GM23338 (cell line): Measurements from ENCODE around the gene DCDC1. TPM values are rescaled to one million over a fixed set of nuclear protein-coding genes. Genes with fewer than 3 reads are reported as not detected.

Source experiments
- ATAC-seq: fragments of 200-7000 bp; cut with Tn5 transposase; 3 replicates; pipeline ENCODE4 v1.9.1; 2020
- DNase-seq: peaks from one replicate; pipeline ENCODE4 v3.0.0-alpha.2; 2015; ENCODE audit warnings: low spot score
- H2AFZ ChIP-seq: fragments of 200-600 bp; sonication (generic); 2 replicates; pipeline ENCODE4 v1.8.0; 2016; ENCODE audit warnings: antibody characterized with exemption, mild to moderate bottlenecking, moderate library complexity
- H3F3A ChIP-seq: fragments of 200-600 bp; sonication (generic); replicated peaks from 2 replicates; pipeline ENCODE4 v1.8.0; 2017; ENCODE audit warnings: antibody characterized with exemption, mixed run types, low read depth
- H3K27ac ChIP-seq: fragments of 200-600 bp; sonication (generic); 2 replicates; pipeline ENCODE4 v1.6.1; 2016; ENCODE audit warnings: low read depth
- H3K27me3 ChIP-seq: fragments of 200-600 bp; sonication (generic); 2 replicates; pipeline ENCODE4 v1.8.0; 2016; ENCODE audit warnings: mild to moderate bottlenecking, mixed run types, moderate library complexity; ENCODE audit not compliant: insufficient read depth
- H3K36me3 ChIP-seq: fragments of 200-600 bp; sonication (generic); 2 replicates; pipeline ENCODE4 v1.8.0; 2016; ENCODE audit warnings: mild to moderate bottlenecking; ENCODE audit not compliant: insufficient read depth
- H3K4me1 ChIP-seq: fragments of 200-600 bp; sonication (generic); 2 replicates; pipeline ENCODE4 v1.8.0; 2016; ENCODE audit warnings: mild to moderate bottlenecking, moderate library complexity; ENCODE audit not compliant: insufficient read depth
- H3K4me2 ChIP-seq: fragments of 200-600 bp; sonication (generic); 2 replicates; pipeline ENCODE4 v1.7.1; 2017; ENCODE audit warnings: mixed run types
- H3K4me3 ChIP-seq: fragments of 200-600 bp; sonication (generic); 2 replicates; pipeline ENCODE4 v1.6.1; 2016; ENCODE audit warnings: mixed run types
- H3K79me2 ChIP-seq: fragments of 200-600 bp; sonication (generic); replicated peaks from 2 replicates; pipeline ENCODE4 v1.8.0; 2017; ENCODE audit warnings: mild to moderate bottlenecking; ENCODE audit not compliant: insufficient read depth
- H3K9me2 ChIP-seq: fragments of 200-600 bp; sonication (generic); 2 replicates; pipeline ENCODE4 v1.8.0; 2017; ENCODE audit not compliant: insufficient read depth
- H4K20me1 ChIP-seq: fragments of 200-600 bp; sonication (generic); replicated peaks from 2 replicates; pipeline ENCODE4 v1.8.0; 2017; ENCODE audit warnings: mild to moderate bottlenecking; ENCODE audit not compliant: insufficient read depth
- H3K27ac Mint-ChIP-seq: 2 replicates; pipeline ENCODE4 v1.8.0; 2020; ENCODE audit warnings: inconsistent platforms, mild to moderate bottlenecking, moderate library complexity, mixed read lengths
- H3K27me3 Mint-ChIP-seq: 3 replicates; pipeline ENCODE4 v1.8.0; 2022; ENCODE audit warnings: low read depth, mild to moderate bottlenecking, moderate library complexity, mixed read lengths, inconsistent platforms; ENCODE audit not compliant: insufficient read depth, poor library complexity
- H3K36me3 Mint-ChIP-seq: 3 replicates; pipeline ENCODE4 v1.8.0; 2021; ENCODE audit warnings: low read depth, mild to moderate bottlenecking, inconsistent platforms, moderate library complexity, mixed read lengths
- H3K4me1 Mint-ChIP-seq: 3 replicates; pipeline ENCODE4 v1.8.0; 2020; ENCODE audit warnings: mild to moderate bottlenecking, inconsistent platforms, mixed read lengths
- H3K4me3 Mint-ChIP-seq: 3 replicates; pipeline ENCODE4 v1.8.0; 2021; ENCODE audit warnings: moderate library complexity, mild to moderate bottlenecking, inconsistent platforms, mixed read lengths
- H3K9me3 Mint-ChIP-seq: 3 replicates; pipeline ENCODE4 v1.8.0; 2020; ENCODE audit warnings: moderate library complexity, mild to moderate bottlenecking, inconsistent platforms, mixed read lengths
- CREB1 ChIP-seq: fragments of 250-450 bp; sonication (Bioruptor Pico); IDR thresholded peaks from 2 replicates; pipeline ENCODE4 v1.5.0; 2020; ENCODE audit warnings: low read depth, mild to moderate bottlenecking, moderate library complexity
- EZH2phosphoT487 ChIP-seq: fragments of 200-600 bp; sonication (generic); IDR thresholded peaks from one replicate; pipeline ENCODE4 v1.8.1; 2018; ENCODE audit warnings: antibody characterized with exemption; ENCODE audit not compliant: unreplicated experiment
- JUNB ChIP-seq: IDR thresholded peaks from one replicate; pipeline ENCODE4 v1.6.1; 2016; ENCODE audit warnings: antibody characterized with exemption; ENCODE audit not compliant: unreplicated experiment
- NANOG ChIP-seq: IDR thresholded peaks from 2 replicates; pipeline ENCODE4 v1.6.1; 2016; ENCODE audit warnings: antibody characterized with exemption, borderline replicate concordance
- POLR2AphosphoS5 ChIP-seq: IDR thresholded peaks from 2 replicates; pipeline ENCODE4 v1.6.1; 2016; ENCODE audit warnings: antibody characterized with exemption, low read depth
- STAT1 ChIP-seq: IDR thresholded peaks from one replicate; pipeline ENCODE4 v1.6.1; 2016; ENCODE audit warnings: antibody characterized with exemption; ENCODE audit not compliant: unreplicated experiment
- polyA plus RNA-seq: library from polyadenylated mRNA; unstranded; fragments of >200 nt; fragmentation: Nextera tagmentation; extraction: Ambion mirVana; gene quantifications from 2 replicates; pipeline ENCODE4 v1.2.1, GENCODE V29; 2016
- total RNA-seq: library from RNA; depleted of rRNA; stranded (reverse); fragments of >200 nt; shearing (Covaris generic); gene quantifications from 2 replicates; pipeline ENCODE4 v1.2.3, GENCODE V29; 2014
- TF ChIP-seq, protein P1 (sequence below): fragments of 250-450 bp; sonication (Bioruptor Pico); IDR thresholded peaks from 2 replicates; pipeline ENCODE4 v1.5.0; 2020; ENCODE audit warnings: mild to moderate bottlenecking, moderate library complexity
- TF ChIP-seq, protein P2 (sequence below), 2 experiments: fragments of 200-600 bp in 1 of 2; sonication (generic) in 1 of 2; conservative IDR thresholded peaks; 2 replicates each; pipeline versions ENCODE4 v1.5.1 to v1.6.1; 2016 to 2017; ENCODE audit warnings: antibody characterized with exemption in 2 of 2, low read depth in 2 of 2, mild to moderate bottlenecking in 2 of 2, moderate library complexity in 1 of 2

DCDC1 gene
- total and polyA plus RNA-seq, 2 experiments from 2014 or later: 0.56 to 0.58 TPM

DNA sequence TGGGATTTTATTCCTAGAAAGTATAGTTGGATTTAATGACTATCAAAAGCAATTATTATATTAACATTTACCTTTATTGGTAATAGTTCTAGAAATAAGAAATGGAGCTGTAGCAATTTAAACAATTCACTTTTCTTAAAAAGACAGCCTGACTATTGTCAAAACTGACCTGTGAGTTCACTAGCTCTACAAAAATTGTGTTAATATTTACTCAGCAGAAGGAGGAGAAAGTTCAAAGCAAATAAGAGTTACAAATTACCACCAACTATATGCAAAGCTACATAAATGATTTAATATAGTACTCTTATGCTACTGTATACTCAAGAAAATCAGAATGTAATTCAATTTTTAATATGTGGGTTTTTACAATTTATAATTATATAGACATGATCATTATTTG is 310.0 kb downstream of the DCDC1 start:
- no peaks in the 10 kb centered on the region for H4K20me1 ChIP-seq
- H3K27ac ChIP-seq: no peak overlapping the region
- H3K27ac Mint-ChIP-seq: no peak overlapping the region
- no peaks in the 10 kb centered on the region for H3K9me2 ChIP-seq
- DNase-seq (no peak), ATAC-seq (no peak)
- H2AFZ ChIP-seq: no peak overlapping the region
- no peaks in the 10 kb centered on the region for H3K27me3 Mint-ChIP-seq
- H3F3A ChIP-seq: no peaks in the 10 kb centered on the region
- H3K9me3 Mint-ChIP-seq: no peaks in the 10 kb centered on the region; the same call in 2 of the 3 replicates
- no peak for TF ChIP-seq EZH2phosphoT487
- TF ChIP-seq, protein P1, sequence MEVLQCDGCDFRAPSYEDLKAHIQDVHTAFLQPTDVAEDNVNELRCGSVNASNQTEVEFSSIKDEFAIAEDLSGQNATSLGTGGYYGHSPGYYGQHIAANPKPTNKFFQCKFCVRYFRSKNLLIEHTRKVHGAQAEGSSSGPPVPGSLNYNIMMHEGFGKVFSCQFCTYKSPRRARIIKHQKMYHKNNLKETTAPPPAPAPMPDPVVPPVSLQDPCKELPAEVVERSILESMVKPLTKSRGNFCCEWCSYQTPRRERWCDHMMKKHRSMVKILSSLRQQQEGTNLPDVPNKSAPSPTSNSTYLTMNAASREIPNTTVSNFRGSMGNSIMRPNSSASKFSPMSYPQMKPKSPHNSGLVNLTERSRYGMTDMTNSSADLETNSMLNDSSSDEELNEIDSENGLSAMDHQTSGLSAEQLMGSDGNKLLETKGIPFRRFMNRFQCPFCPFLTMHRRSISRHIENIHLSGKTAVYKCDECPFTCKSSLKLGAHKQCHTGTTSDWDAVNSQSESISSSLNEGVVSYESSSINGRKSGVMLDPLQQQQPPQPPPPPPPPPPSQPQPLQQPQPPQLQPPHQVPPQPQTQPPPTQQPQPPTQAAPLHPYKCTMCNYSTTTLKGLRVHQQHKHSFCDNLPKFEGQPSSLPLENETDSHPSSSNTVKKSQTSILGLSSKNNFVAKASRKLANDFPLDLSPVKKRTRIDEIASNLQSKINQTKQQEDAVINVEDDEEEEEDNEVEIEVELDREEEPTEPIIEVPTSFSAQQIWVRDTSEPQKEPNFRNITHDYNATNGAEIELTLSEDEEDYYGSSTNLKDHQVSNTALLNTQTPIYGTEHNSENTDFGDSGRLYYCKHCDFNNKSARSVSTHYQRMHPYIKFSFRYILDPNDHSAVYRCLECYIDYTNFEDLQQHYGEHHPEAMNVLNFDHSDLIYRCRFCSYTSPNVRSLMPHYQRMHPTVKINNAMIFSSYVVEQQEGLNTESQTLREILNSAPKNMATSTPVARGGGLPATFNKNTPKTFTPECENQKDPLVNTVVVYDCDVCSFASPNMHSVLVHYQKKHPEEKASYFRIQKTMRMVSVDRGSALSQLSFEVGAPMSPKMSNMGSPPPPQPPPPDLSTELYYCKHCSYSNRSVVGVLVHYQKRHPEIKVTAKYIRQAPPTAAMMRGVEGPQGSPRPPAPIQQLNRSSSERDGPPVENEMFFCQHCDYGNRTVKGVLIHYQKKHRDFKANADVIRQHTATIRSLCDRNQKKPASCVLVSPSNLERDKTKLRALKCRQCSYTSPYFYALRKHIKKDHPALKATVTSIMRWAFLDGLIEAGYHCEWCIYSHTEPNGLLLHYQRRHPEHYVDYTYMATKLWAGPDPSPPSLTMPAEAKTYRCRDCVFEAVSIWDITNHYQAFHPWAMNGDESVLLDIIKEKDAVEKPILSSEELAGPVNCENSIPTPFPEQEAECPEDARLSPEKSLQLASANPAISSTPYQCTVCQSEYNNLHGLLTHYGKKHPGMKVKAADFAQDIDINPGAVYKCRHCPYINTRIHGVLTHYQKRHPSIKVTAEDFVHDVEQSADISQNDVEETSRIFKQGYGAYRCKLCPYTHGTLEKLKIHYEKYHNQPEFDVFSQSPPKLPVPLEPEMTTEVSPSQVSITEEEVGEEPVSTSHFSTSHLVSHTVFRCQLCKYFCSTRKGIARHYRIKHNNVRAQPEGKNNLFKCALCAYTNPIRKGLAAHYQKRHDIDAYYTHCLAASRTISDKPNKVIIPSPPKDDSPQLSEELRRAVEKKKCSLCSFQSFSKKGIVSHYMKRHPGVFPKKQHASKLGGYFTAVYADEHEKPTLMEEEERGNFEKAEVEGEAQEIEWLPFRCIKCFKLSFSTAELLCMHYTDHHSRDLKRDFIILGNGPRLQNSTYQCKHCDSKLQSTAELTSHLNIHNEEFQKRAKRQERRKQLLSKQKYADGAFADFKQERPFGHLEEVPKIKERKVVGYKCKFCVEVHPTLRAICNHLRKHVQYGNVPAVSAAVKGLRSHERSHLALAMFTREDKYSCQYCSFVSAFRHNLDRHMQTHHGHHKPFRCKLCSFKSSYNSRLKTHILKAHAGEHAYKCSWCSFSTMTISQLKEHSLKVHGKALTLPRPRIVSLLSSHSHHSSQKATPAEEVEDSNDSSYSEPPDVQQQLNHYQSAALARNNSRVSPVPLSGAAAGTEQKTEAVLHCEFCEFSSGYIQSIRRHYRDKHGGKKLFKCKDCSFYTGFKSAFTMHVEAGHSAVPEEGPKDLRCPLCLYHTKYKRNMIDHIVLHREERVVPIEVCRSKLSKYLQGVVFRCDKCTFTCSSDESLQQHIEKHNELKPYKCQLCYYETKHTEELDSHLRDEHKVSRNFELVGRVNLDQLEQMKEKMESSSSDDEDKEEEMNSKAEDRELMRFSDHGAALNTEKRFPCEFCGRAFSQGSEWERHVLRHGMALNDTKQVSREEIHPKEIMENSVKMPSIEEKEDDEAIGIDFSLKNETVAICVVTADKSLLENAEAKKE (CRISPR knock-in tag): no peak
- TF ChIP-seq CREB1 (CRISPR knock-in tag): no peak
- no peak for TF ChIP-seq JUNB
- TF ChIP-seq POLR2AphosphoS5: no peak
- TF ChIP-seq, protein P2, sequence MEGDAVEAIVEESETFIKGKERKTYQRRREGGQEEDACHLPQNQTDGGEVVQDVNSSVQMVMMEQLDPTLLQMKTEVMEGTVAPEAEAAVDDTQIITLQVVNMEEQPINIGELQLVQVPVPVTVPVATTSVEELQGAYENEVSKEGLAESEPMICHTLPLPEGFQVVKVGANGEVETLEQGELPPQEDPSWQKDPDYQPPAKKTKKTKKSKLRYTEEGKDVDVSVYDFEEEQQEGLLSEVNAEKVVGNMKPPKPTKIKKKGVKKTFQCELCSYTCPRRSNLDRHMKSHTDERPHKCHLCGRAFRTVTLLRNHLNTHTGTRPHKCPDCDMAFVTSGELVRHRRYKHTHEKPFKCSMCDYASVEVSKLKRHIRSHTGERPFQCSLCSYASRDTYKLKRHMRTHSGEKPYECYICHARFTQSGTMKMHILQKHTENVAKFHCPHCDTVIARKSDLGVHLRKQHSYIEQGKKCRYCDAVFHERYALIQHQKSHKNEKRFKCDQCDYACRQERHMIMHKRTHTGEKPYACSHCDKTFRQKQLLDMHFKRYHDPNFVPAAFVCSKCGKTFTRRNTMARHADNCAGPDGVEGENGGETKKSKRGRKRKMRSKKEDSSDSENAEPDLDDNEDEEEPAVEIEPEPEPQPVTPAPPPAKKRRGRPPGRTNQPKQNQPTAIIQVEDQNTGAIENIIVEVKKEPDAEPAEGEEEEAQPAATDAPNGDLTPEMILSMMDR (conservative IDR thresholded peaks at IDR 0.05; ENCODE audit: low read depth in 2 of 2): no peak
- TF ChIP-seq STAT1: no peak
- no peak for TF ChIP-seq NANOG
- no peak overlapping the region for H3K4me2 ChIP-seq
- no peak overlapping the region for H3K4me3 ChIP-seq
- H3K4me1 ChIP-seq: no peaks in the 10 kb centered on the region
- no peaks in the 10 kb centered on the region for H3K27me3 ChIP-seq
- H3K4me3 Mint-ChIP-seq: no peak overlapping the region
- H3K79me2 ChIP-seq: no peaks in the 10 kb centered on the region
- H3K4me1 Mint-ChIP-seq: no peaks in the 10 kb centered on the region
- H3K36me3 Mint-ChIP-seq: no peaks in the 10 kb centered on the region
- no peaks in the 10 kb centered on the region for H3K36me3 ChIP-seq
